ENCODE measurements around the gene NRG3.

Gene NRG3

DNA sequence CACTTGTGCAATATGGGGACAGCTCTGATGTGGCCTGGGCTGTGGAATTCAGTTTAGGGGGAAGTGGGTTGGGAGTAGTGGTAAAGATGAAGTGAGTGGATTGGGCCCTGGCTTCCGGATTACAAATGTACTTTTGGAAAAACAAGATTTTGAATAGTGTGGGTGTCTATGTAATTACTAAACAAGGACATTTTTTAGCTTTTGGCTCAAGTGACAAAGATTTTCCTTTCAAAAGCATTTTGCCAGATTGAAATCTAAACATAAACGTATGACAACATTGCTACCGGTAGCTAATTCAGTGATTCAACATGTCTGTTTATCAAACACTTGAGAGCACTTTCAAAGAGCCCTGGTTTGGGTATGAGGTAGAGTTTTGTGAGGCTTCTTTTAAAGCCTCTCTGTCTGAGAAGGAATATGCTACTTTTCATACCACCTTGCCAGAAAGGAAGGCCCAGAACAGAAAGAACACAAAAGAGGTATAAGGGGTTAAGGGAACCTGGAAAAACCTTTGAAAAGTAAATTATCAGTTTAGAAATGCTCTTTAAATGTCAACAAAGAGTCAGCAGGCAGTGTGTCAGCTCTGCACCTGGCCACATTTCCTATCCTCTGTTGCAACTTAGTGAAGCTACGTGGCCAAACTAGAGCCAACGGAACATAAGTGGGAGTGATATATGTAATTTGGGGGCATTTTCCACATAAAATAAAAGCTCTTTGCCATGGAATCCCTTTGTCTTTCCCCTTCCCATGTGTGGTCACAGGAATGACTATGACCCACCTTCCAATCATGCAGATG lies 516.1 kb downstream of the NRG3 start:
- no peak for DNase-seq (ENCODE audit: low read depth in 2 of 2)

DNA sequence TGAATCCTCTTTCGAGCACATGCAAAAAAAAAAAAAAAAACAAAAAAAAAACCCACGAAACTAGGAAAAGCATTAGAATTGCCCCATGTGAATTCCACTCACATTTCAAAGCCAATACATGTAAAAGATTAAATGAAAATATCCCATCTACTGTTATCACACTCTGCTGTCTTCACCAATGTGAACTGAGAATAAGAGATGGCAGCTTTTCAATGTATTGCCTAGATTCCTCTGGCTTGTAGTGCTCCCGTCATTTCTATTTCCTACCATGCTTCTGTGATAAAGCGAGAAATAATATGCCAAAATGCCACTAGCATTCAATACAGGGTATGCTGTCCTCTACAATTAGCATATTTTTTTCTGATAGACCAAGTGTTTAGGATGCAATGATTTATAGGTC lies 517.0 kb downstream of the NRG3 start:
- no peak for DNase-seq (ENCODE audit: low read depth in 2 of 2)

DNA sequence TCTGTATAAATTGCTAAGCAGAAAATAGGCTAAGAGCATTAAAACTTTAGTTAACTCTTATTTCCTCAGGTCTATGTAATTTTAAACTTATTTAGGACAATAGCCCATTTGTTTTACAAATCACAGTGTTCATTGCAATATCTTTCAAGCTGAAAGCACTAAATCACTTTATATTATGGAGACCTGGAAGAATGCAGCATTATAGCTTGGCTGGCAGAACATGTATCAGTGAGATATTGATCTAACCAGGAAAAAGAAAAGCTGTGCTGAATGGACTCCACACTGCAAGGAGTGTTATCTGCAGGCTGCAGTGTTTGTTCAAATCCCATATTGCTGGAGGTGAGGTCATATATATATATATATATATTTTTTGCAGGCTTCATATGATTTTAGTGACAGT lies 517.5 kb downstream of the NRG3 start:
- DNase-seq (ENCODE audit: low read depth in 2 of 2): no peak

DNA sequence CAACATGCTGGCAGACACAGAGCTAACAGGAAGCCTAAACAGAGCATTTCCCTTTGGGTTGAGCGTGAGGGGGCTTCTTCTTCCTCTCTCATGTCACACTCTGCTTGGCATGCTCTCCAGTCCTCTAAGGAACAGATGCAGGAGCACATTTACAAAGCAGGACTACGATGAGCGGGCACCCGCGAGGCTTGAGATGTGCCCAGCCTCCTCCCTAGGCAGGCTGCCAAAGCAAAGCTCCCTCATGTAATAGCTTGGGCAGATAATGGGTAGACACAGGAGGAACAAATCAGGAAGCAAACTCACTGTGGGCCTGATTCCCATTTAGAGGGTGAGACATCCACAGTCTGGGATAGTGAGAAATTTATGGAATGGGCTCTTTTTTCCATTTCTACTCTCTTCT lies 519.1 kb downstream of the NRG3 start:
- DNase-seq (ENCODE audit: low read depth in 2 of 2): no peak

DNA sequence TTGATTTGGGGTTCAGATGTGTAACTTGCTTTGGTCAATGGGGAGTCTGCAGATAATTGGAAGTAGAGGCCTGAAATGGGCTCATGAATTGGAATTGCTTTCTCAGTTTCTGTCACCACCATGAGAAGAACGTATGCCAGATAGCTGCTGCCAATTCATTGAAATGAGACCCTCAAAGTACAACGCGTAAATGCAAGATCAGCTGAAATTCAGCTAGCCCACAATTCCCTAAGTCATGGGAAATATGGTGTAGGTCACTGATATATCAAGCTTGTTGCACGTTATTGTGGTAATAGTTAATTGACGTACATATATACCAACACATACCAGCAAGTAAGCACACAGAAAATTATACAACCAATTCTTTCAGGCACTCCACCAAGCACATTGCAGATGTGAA lies 520.0 kb downstream of the NRG3 start:
- DNase-seq (ENCODE audit: low read depth in 2 of 2): no peak

DNA sequence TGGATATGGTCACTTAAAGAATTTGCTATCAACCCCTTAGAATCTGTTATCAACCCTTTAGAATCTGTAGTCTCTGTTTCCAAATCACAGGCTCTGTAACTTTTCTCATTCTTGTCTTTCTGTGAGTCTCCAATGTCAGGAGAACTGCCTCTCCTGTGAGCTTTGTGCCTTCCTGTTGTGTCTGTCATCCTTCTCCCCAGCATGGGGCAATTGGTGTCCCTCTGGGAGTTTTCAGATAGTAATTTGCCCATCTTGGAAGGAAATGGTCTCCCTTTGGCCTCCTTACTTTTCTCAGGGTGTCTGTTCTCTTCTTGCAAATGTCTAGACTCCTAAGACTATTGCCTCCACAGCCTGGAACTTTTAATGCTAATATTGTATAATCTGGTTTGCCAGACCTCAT lies 521.9 kb downstream of the NRG3 start:
- no peak for DNase-seq (ENCODE audit: low read depth in 2 of 2)

- DNase-seq (ENCODE audit: low read depth in 2 of 2): no peak
Observed at GRCh38 chr10:82397854-82398253, 522.9 kb downstream of the NRG3 start.

- no peak for DNase-seq (ENCODE audit: low read depth in 2 of 2)
Observed at GRCh38 chr10:82399850-82400249, 524.9 kb downstream of the NRG3 start.

DNA sequence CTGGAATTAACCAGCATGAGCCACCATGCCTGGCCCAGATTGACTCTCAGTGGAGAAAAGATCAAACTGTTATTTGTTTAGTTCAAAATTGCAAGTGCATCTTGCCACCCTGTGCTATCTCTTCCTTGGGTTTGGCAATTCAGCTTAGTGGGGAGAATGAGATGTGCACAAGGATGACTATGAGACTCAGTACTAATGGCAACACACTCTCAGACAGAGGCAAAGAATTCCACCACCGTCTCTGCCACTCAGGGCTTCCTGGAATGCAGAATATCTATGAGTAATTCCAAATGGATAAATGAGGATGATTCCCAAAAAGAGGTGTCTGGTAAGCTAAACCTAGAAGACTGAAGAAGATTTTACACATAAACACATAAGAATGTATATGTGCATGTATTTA lies 525.8 kb downstream of the NRG3 start:
- DNase-seq (ENCODE audit: low read depth in 2 of 2): no peak

GRCh38 chr10:82402906-82403401 lies 528.0 kb downstream of the NRG3 start:
- no peak for DNase-seq (ENCODE audit: low read depth in 2 of 2)

- DNase-seq (ENCODE audit: low read depth in 2 of 2): no peak
Observed at GRCh38 chr10:82409671-82410070, 534.7 kb downstream of the NRG3 start.

- no peak for DNase-seq (ENCODE audit: low read depth in 2 of 2)
Observed at GRCh38 chr10:82411416-82411815, 536.4 kb downstream of the NRG3 start.

DNA sequence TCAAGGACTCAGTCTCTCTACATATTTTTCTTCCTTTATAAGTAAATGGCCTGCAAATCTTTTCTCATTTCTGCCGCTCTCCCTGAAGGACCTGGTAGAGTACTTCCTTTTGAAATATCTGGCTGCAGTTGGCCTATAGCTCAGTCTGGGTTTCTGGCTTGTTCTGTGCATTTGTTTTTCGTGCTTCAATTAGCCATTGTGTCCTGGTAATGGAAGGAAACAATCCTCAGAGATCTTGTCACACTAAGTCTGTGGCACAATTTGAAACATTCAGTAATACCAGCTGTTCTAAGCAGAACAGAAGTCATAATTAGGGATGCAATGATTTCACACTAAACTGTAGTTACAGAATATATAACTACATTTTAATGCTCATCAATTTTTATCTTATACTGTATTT lies 545.0 kb downstream of the NRG3 start:
- DNase-seq (ENCODE audit: low read depth in 2 of 2): no peak

GRCh38 chr10:82429302-82429701 lies 554.3 kb downstream of the NRG3 start:
- no peak for DNase-seq (ENCODE audit: low read depth in 2 of 2)

- DNase-seq (ENCODE audit: low read depth in 2 of 2): no peak
Observed at GRCh38 chr10:82438277-82438676, 563.3 kb downstream of the NRG3 start.

DNA sequence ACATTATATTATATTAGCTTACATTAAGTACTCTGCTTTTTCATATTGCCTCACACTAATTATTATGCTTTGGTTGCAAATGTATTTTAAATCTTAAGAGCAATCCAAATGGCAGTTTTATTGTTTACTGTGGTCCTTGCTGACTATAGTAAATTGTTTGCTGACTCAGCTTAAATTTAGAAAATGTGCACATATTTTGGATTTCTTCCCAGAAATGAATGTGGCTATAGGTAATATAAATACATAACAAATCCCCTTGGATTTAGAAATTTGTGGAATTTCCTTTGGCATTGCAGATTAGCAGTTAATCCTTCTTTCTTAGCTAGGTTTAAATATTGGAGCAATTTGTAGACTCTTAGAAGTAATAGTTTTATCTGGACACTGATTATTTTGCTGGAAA lies 565.8 kb downstream of the NRG3 start:
- no peak for DNase-seq (ENCODE audit: low read depth in 2 of 2)

DNA sequence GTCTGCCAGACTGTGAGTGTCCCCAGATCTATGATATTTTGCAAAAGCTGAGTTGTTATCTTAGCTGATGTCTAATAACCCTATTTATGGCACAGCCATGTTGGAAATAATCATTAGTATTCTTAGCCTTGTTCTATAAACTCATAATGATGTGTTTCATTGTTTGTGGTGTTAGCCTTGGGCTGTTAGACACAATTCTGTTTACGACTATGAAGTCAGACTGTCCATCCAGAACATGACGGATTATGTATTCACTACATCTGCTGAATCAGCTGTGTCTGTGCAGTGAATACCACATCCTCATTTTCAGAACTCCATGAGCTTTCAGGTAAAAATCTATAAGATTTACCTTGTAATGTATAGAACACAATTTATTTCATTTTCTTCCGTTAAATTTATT lies 577.1 kb downstream of the NRG3 start:
- no peak for DNase-seq (ENCODE audit: low read depth in 2 of 2)

- DNase-seq (ENCODE audit: low read depth in 2 of 2): no peak
Observed at GRCh38 chr10:82452676-82453075, 577.7 kb downstream of the NRG3 start.

DNA sequence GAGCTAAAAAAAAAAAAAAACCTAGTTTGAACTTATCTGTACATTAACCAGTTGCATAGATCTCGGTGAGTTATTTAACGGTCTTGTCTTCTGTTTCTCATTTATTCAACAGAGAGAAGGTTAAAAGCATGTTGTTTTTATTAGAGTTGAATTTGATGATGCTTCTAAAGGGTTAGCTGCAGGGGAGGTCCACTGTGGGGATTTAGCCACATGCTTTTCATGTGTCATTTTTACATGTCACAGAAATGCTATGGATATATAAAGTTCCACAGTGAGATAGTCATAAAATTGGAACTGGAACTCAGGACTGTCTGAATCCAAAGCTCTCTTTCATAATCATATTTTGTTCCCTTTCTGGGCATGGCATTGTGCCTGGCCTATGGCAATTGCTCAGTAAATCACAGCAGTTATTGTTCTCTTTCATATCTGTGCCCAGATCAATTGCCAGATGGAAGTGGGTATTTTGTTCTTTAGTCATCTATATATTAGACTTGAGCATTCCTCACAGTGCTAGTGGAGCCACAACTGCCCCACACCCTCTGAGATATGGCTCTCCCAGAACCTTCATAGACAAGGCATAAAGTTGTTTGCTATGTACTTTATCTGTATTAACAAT lies 578.8 kb downstream of the NRG3 start:
- no peak for DNase-seq (ENCODE audit: low read depth in 2 of 2)

- no peak for DNase-seq (ENCODE audit: low read depth in 2 of 2)
Observed at GRCh38 chr10:82462910-82463551, 588.0 kb downstream of the NRG3 start.

DNA sequence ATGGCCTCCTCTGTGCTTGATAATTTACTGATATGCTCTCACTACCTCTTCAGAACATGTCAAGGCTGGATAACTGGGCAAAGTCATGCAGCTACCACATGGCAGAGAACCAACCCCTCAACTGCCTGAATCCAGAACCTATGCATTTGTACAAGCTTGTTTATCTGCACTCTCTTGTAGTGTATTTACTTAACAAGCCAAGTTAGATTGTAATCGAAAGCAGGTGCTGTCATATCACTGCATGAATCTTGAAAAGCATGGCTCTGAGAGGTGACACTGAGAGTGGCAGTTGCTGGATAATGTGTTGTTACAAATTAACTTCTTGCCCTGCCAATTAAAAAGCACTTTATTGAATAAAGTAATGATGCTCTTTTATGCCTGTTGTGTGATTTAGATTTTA lies 588.6 kb downstream of the NRG3 start:
- no peak for DNase-seq (ENCODE audit: low read depth in 2 of 2)

DNA sequence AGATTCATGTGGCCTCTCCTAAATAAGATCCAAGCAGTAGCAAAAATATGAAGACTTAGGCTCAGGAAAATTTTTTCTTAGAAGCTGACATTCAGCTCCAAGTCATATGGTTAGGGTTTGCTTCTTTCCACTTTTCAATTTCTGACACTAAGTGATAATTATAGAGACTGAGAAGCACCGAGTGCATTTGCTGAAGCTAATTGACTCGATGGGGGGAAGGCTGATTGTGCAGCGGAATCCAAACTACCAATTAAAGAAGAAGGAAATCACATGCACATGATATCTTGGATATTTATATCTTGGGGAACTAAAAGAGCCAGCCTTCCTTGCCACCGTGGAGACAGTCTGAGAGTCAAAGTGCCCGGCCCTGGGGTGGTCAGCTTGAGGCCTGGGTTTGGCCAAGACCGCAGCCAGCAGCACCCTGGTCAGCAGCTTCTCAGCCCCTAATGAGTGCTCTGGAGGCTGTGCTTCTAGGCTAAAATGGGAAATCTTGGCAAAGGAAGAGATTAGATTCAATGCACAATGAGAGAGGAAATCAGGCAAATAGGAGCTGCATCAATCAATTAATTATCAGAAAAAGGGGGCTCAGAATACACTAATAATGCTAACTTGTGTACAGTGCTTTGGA lies 589.3 kb downstream of the NRG3 start:
- no peak for DNase-seq (ENCODE audit: low read depth in 2 of 2)

- no peak for DNase-seq (ENCODE audit: low read depth in 2 of 2)
Observed at GRCh38 chr10:82464966-82465365, 590.0 kb downstream of the NRG3 start.

All from stimulated activated CD4-positive, alpha-beta T cell treated with anti-CD3 and anti-CD28 coated beads, Interleukin-12 subunit alpha, Interleukin-12 subunit beta, amount 100 ng/mL, for 24 hours (primary cell).